ENCODE measurements around the gene IRF6.
"Not testable (repeated sequence)": the region's sequence is repeated elsewhere in the genome, so short reads cannot be mapped to it uniquely, and the experiment has no call there.

IRF6 gene

DNA sequence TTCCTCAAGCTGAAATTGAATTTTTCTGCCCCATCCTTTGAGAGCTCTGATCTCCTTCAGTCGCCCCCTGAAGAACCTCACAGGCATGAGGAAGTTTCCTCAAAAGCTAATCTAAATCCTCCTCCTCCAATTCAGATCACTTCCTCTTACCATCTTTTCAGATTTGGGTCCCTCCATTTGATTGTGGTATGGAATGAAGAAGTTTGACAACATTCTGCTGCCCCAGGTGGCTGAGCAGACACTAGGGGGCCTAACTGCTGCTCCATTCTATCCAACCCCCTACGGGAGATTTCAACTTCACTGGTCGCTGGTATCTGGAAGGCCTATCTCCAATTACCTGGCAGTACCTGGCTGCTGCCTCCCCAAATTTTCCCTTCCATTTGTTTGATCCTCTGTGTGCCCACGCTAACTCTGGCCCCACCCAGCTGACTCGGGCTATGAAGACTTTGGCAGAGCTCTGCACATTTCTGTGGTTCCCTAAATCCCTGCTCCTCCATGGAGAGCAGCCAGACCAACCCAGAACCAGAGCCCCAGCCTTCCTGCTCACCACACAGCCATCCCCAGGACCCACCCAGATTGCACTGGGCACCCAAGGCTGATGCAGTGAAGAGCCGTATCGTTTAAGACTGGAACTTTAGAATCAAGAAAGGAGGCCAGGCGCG, 7.8 kb downstream of the IRF6 start:
- no peak for DNase-seq (ENCODE audit: extremely low read depth, low read depth)
- no peak overlapping the region for H3K4me3 ChIP-seq (replicated peaks; ENCODE audit: low read depth, low read length)
- peak; percentile 9 for TF ChIP-seq CTCF (IDR thresholded peaks at IDR 0.05; ENCODE audit: low read depth, low read length, missing control alignments)

DNA sequence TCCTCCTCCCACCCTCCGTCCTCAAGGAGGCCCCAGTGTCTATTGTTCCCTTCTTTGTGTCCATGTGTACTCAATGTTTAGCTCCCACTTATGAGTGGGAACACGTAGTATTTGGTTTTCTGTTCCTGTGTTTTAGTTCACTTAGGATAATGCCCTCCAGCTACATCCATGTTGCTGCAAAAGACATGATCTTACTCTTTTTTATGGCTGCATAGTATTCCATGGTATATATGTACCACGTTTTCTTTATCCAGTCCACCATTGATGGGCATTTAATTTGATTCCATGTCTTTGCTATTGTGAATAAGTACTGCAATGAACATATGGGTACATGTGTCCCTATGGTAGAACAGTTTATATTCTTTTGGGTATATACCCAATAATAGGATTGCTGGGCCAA, 12.2 kb downstream of the IRF6 start:
- not testable (repeated sequence) for H3K4me3 ChIP-seq (replicated peaks; ENCODE audit: low read depth, low read length)

GRCh38 chr1:209791920-209792319, 14.0 kb downstream of the IRF6 start:
- DNase-seq (ENCODE audit: extremely low read depth, low read depth) = no peak
- H3K4me3 ChIP-seq (replicated peaks; ENCODE audit: low read depth, low read length) = no peak overlapping the region
- TF ChIP-seq CTCF (IDR thresholded peaks at IDR 0.05; ENCODE audit: low read depth, low read length, missing control alignments) = no peak

More for the DNA sequence above, 12.2 kb downstream of the IRF6 start:
- DNase-seq (ENCODE audit: extremely low read depth, low read depth) = not testable (repeated sequence)

- DNase-seq (ENCODE audit: extremely low read depth, low read depth) = no peak
- TF ChIP-seq CTCF (IDR thresholded peaks at IDR 0.05; ENCODE audit: low read depth, low read length, missing control alignments) = no peak
- H3K4me3 ChIP-seq (replicated peaks; ENCODE audit: low read depth, low read length) = no peak overlapping the region
Measured at GRCh38 chr1:209790286-209791193, 15.4 kb downstream of the IRF6 start.

DNA sequence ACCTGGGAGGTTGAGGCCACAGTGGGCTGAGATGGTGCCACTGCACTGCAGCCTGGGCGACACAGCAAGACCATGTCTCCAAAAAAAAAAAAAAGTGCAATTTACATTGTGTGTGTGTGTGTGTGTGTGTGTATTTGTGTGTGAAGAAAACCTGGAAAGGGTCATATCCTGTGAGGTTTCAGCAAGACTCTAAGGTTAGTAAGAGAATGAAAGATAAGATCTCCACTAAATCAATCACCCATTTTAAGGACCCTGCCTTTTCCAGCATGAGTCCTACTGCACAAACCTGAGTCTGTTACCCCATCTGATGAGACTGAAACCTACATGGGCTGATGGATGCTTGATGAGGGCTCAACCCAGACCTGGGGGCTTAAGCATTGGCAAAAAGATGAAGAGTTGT, 16.7 kb downstream of the IRF6 start:
- H3K4me3 ChIP-seq (replicated peaks; ENCODE audit: low read depth, low read length) = no peak overlapping the region
- DNase-seq (ENCODE audit: extremely low read depth, low read depth) = no peak
- TF ChIP-seq CTCF (IDR thresholded peaks at IDR 0.05; ENCODE audit: low read depth, low read length, missing control alignments) = no peak

- no peak for DNase-seq (ENCODE audit: extremely low read depth, low read depth)
- TF ChIP-seq CTCF (IDR thresholded peaks at IDR 0.05; ENCODE audit: low read depth, low read length, missing control alignments) = no peak
- no peak overlapping the region for H3K4me3 ChIP-seq (replicated peaks; ENCODE audit: low read depth, low read length)
Measured at GRCh38 chr1:209787551-209787950, 18.4 kb downstream of the IRF6 start.

DNA sequence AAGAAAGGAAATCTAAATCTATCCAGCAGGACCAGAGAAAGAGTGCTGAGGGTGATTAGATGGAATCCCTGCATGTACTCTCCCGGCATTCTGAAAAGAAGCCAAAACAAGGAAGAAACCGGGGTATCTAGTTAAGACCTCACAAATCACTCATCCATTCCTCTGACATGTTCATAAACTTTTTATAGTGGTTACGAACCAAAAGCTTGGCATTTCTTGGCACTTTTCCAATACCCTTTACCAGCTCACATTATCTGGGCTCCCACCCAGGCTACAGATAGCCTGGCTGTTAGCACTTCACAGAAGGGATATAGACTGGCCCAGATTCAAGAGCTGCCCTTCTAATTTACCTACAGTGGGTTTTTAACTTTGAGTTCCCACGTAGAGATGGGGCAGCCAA, 19.8 kb downstream of the IRF6 start:
- H3K4me3 ChIP-seq (replicated peaks; ENCODE audit: low read depth, low read length) = no peak overlapping the region
- no peak for DNase-seq (ENCODE audit: extremely low read depth, low read depth)
- TF ChIP-seq CTCF (IDR thresholded peaks at IDR 0.05; ENCODE audit: low read depth, low read length, missing control alignments) = no peak
